ENCODE data around the gene PDK3. TPM values are rescaled to one million over a fixed set of nuclear protein-coding genes. Genes with fewer than 3 reads are reported as not detected.

Gene PDK3
- total RNA-seq, 1 experiment from 2014 or later, result 22.6 TPM

DNA sequence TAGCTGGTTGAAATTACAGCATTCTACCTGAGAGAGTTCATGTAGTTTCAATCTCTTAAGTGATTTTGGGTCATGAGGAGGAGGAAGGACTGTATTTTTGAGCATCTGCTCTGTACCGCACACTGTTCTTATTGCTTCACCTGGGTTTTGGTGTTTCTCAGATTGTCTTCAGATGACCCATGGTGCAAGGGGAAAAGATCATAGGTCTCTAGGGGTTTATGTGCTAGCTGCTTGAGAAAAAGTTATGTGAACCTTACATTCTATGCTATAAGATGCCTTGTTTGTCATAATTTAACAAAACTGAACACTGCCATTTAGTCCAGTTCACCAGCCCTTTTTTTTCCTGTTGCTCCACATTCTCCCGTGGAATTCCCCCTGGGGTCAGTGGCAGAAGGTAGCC is 60.4 kb downstream of the PDK3 start:
- no peak for DNase-seq
- Histone ChIP-seq H3K4me3 (ENCODE audit: low read length) (no peak overlapping the region), H3F3A (ENCODE audit: low read length, unreplicated experiment) (no peaks in the 10 kb centered on the region), H3K27me3 (ENCODE audit: low read length) (no peaks in the 10 kb centered on the region), H4K20me1 (ENCODE audit: low read length) (no peaks in the 10 kb centered on the region), H3K4me1 (ENCODE audit: insufficient read depth, low read length) (no peaks in the 10 kb centered on the region), H3K27ac (ENCODE audit: low read length) (no peak overlapping the region), H3K79me2 (ENCODE audit: low read length) (no peaks in the 10 kb centered on the region), H3K9ac (ENCODE audit: low read length) (no peak overlapping the region), H3K9me3 (ENCODE audit: low read length) (no peaks in the 10 kb centered on the region), H3K36me3 (ENCODE audit: low read depth, low read length) (no peaks in the 10 kb centered on the region), H3K4me2 (ENCODE audit: low read length) (no peak overlapping the region), H2AFZ (ENCODE audit: low read length) (no peak overlapping the region), H3K9me2 (replicated peaks; ENCODE audit: low read length) (no peaks in the 10 kb centered on the region)
- no peak for ATAC-seq
- intact Hi-C loops (cut with micrococcal nuclease), result no loop called here
- TF ChIP-seq EZH2phosphoT487 (IDR thresholded peaks at IDR 0.05; ENCODE audit: borderline replicate concordance, low read length) (no peak), EZH2 (IDR thresholded peaks at IDR 0.05; ENCODE audit: low read length, unreplicated experiment) (no peak)
- TF ChIP-seq, protein P1, sequence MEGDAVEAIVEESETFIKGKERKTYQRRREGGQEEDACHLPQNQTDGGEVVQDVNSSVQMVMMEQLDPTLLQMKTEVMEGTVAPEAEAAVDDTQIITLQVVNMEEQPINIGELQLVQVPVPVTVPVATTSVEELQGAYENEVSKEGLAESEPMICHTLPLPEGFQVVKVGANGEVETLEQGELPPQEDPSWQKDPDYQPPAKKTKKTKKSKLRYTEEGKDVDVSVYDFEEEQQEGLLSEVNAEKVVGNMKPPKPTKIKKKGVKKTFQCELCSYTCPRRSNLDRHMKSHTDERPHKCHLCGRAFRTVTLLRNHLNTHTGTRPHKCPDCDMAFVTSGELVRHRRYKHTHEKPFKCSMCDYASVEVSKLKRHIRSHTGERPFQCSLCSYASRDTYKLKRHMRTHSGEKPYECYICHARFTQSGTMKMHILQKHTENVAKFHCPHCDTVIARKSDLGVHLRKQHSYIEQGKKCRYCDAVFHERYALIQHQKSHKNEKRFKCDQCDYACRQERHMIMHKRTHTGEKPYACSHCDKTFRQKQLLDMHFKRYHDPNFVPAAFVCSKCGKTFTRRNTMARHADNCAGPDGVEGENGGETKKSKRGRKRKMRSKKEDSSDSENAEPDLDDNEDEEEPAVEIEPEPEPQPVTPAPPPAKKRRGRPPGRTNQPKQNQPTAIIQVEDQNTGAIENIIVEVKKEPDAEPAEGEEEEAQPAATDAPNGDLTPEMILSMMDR (conservative IDR thresholded peaks at IDR 0.05; ENCODE audit: low read depth, low read length), result no peak
- BruUV-seq (replicated peaks), result no TSS peak
- ChIA-PET POLR2A (ENCODE audit: unreplicated experiment) (no interaction called here), CTCF (no interaction called here)

DNA sequence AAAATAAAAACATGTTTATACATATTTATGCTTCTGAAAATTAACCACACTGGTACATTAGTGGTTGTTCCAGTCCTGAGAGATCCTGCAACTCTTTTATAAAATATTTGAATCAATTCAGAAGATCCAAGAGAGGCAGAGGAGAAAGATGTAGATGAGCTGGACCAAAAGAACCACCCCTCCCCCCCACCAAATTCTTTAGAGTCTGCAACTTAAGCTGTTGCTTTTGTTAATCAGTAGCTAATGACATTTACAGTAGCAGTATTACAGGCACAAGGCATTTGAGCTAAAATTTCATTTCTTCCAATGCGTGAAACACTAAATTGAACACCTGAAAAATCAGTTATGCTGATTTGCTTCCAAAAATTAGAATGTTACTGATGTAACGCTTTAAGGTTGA is 61.5 kb downstream of the PDK3 start:
- Histone ChIP-seq H3K4me3 (ENCODE audit: low read length) (no peak overlapping the region), H3K27me3 (ENCODE audit: low read length) (no peaks in the 10 kb centered on the region), H3F3A (ENCODE audit: low read length, unreplicated experiment) (no peaks in the 10 kb centered on the region), H4K20me1 (ENCODE audit: low read length) (no peaks in the 10 kb centered on the region), H2AFZ (ENCODE audit: low read length) (no peak overlapping the region), H3K4me1 (ENCODE audit: insufficient read depth, low read length) (no peaks in the 10 kb centered on the region), H3K27ac (ENCODE audit: low read length) (no peak overlapping the region), H3K4me2 (ENCODE audit: low read length) (no peak overlapping the region), H3K9me2 (replicated peaks; ENCODE audit: low read length) (no peaks in the 10 kb centered on the region), H3K36me3 (ENCODE audit: low read depth, low read length) (no peaks in the 10 kb centered on the region), H3K9ac (ENCODE audit: low read length) (no peak overlapping the region), H3K9me3 (ENCODE audit: low read length) (no peaks in the 10 kb centered on the region), H3K79me2 (ENCODE audit: low read length) (no peaks in the 10 kb centered on the region)
- ATAC-seq, result no peak
- ChIA-PET CTCF (no interaction called here), POLR2A (ENCODE audit: unreplicated experiment) (no interaction called here)
- no TSS peak for BruUV-seq (replicated peaks)
- intact Hi-C loops (cut with micrococcal nuclease), result no loop called here
- TF ChIP-seq EZH2 (IDR thresholded peaks at IDR 0.05; ENCODE audit: low read length, unreplicated experiment), result no peak
- TF ChIP-seq EZH2phosphoT487 (IDR thresholded peaks at IDR 0.05; ENCODE audit: borderline replicate concordance, low read length), result no peak
- TF ChIP-seq, protein P1 (conservative IDR thresholded peaks at IDR 0.05; ENCODE audit: low read depth, low read length), result no peak
- no peak for DNase-seq

DNA sequence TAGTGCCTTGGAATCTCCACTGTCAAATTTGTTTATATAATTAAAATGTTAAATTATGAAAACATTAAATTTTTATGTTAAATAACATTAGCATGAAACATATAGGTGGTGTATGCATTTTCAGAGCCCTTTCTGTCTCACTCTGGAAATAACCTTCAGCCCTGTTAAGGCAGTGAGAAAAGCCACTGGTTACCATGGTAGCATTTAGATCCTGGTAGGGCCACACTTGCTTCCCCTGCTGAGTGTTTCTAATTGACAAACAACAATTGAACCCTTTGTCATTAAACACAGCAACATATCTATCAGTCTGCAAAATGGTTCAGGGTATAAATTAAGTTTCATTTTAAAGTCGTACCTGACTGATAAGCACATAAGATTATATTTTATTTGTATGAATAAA is 63.5 kb downstream of the PDK3 start:
- H3K79me2 ChIP-seq (ENCODE audit: low read length), result no peaks in the 10 kb centered on the region
- ChIA-PET POLR2A (ENCODE audit: unreplicated experiment) (no interaction called here), CTCF (no interaction called here)
- intact Hi-C loops (cut with micrococcal nuclease), result no loop called here
- no peaks in the 10 kb centered on the region for H3F3A ChIP-seq (ENCODE audit: low read length, unreplicated experiment)
- H4K20me1 ChIP-seq (ENCODE audit: low read length), result no peaks in the 10 kb centered on the region
- no peak for TF ChIP-seq EZH2 (IDR thresholded peaks at IDR 0.05; ENCODE audit: low read length, unreplicated experiment)
- TF ChIP-seq, protein P1 (conservative IDR thresholded peaks at IDR 0.05; ENCODE audit: low read depth, low read length), result no peak
- TF ChIP-seq EZH2phosphoT487 (IDR thresholded peaks at IDR 0.05; ENCODE audit: borderline replicate concordance, low read length), result no peak
- no peak overlapping the region for H2AFZ ChIP-seq (ENCODE audit: low read length)
- no peak overlapping the region for H3K27ac ChIP-seq (ENCODE audit: low read length)
- no peaks in the 10 kb centered on the region for H3K4me1 ChIP-seq (ENCODE audit: insufficient read depth, low read length)
- no peaks in the 10 kb centered on the region for H3K9me3 ChIP-seq (ENCODE audit: low read length)
- no peak overlapping the region for H3K4me2 ChIP-seq (ENCODE audit: low read length)
- no peaks in the 10 kb centered on the region for H3K27me3 ChIP-seq (ENCODE audit: low read length)
- H3K4me3 ChIP-seq (ENCODE audit: low read length), result no peak overlapping the region
- no peaks in the 10 kb centered on the region for H3K9me2 ChIP-seq (replicated peaks; ENCODE audit: low read length)
- no TSS peak for BruUV-seq (replicated peaks)
- no peak for ATAC-seq
- H3K36me3 ChIP-seq (ENCODE audit: low read depth, low read length), result no peaks in the 10 kb centered on the region
- no peak overlapping the region for H3K9ac ChIP-seq (ENCODE audit: low read length)
- no peak for DNase-seq
